Activated T-cell treated with anti-CD3 and anti-CD28 coated beads, Interleukin-2, amount 50 U/mL, for 1 hour (primary cell): ENCODE data around the gene PAQR3.

Source experiments
- DNase-seq: peaks from one replicate; pipeline ENCODE4 v3.0.0-alpha.2; 2020

PAQR3 gene

GRCh38 chr4:78938868-78939666 is at the start of gene PAQR3:
Gene PAQR3 (minus strand): TSS chr4:78939438. CDS start chr4:78939224, 214 bp downstream.
- DNase-seq = peak; percentile 89

DNA sequence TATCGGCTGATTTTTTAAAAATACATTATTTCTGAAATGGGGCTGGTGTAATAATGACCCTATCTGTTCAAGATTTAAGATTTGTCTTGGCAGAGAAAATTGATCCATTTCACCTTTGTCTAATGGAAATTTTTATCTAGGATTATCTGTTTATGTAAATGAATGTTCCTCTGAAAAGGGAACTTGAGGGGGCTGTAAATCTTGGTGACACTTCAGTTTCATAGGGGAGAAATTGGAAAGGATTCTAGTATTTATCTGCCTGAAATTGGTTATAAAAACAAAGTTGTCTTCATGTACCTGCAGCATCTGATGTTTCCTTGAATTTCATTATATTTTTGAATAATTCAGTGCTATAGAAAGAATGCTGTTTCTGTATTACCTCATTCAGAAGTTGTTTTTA is 48.4 kb upstream of the PAQR3 start:
- no peak for DNase-seq

GRCh38 chr4:78984593-78984992 is 45.4 kb upstream of the PAQR3 start:
- no peak for DNase-seq

DNA sequence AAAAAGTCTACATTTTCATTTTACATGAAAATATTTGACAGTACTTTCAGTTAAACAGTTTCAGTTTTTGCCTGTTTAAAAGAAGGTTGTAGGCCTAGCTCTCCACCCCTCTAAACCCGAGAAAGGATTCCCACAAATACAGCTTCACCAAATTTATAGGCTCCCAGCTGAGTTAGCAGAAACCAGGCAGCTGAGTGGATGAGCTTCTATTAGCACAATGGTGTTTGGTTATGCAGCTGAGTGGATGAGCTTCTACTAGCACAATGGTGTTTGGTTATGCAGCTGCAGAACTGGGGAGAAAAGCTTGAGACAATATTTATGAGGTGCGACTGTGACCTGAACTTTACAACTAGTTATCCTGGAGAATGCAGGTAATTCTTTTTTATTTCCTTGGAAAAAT is 36.6 kb upstream of the PAQR3 start:
- DNase-seq = no peak

DNA sequence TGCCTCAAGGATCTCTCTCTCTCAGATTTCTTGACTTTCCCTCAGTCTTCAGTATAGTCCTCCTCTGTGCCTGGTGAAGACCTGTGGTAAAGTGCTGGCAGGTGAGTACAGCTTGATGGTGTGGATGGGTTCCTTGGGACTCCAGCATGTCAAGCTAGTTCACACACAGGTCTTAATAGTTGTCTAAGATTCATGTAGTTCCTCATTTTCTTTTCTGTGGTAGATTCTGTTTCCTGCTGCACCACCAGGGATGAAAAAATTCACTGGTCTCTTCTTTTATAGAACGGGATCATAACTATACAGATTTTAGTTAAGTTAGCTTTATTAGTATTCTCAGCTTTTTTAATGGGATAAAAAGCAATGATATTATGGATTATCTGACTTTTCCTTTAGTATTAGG is 32.5 kb upstream of the PAQR3 start:
- DNase-seq = no peak

DNA sequence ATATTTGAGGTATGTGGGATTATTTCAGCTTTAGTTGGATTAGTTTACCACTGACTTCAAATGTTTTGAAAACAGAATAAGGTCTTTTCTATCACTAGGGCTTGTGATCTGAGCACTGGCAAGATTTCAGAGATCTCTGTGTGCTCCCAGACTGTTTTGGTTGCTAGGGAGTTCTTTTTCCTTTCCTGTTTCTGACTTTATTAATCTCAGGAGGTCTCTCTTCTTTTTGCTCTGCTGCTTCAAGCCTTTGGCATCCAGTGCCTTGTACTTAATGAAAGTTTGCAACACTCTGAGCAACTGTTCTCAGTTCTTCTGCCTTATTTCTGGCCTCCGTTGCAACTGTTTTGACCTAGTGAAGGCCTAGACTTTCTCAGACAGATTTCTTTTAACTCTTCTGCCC is 32.1 kb upstream of the PAQR3 start:
- no peak for DNase-seq

DNA sequence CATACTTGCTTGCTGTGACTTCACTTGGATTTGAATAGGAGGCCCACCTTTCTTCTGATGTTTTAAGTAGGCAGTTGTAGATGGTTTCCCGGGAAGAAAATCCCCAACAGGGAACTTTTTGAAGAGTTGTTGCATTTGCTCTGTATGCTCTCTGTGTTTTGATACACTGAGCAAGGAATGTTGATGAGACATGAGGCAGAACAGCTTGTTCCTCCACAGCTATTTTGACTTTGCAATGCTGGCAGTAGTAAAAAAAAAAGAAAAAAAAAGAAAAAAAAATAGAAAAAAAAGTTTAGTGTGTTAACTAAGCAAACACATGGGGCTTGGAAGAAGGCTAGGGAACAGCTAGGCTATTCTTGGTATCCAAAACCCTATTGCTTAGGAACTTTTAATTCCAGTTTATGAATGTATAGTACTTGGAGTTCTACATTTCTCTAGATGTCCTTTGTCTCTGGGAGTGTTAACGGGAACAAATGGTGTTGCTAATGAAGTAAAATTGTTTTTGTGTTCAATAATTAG is 23.4 kb upstream of the PAQR3 start:
- no peak for DNase-seq

DNA sequence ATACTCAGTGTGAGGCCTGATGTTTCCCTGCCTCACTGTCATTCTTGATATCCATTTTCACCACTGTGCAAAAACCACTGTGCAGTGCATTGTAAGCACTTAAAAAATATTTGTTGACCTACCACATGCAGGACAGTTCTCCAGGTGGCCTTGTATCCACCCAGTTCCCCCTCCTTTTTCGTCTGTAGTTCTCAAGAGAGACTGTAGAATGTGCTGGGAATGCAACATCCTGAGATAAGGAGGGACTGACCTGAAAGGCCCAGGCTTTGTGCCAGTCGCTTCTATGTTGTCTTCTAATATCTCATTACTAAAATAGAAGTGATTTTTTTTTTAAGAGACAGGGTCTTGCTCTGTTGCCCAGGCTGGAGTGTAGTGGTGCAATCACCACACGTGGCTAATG is 21.7 kb upstream of the PAQR3 start:
- DNase-seq = no peak

- no peak for DNase-seq
Measured at GRCh38 chr4:78956975-78957374, 17.7 kb upstream of the PAQR3 start.

DNA sequence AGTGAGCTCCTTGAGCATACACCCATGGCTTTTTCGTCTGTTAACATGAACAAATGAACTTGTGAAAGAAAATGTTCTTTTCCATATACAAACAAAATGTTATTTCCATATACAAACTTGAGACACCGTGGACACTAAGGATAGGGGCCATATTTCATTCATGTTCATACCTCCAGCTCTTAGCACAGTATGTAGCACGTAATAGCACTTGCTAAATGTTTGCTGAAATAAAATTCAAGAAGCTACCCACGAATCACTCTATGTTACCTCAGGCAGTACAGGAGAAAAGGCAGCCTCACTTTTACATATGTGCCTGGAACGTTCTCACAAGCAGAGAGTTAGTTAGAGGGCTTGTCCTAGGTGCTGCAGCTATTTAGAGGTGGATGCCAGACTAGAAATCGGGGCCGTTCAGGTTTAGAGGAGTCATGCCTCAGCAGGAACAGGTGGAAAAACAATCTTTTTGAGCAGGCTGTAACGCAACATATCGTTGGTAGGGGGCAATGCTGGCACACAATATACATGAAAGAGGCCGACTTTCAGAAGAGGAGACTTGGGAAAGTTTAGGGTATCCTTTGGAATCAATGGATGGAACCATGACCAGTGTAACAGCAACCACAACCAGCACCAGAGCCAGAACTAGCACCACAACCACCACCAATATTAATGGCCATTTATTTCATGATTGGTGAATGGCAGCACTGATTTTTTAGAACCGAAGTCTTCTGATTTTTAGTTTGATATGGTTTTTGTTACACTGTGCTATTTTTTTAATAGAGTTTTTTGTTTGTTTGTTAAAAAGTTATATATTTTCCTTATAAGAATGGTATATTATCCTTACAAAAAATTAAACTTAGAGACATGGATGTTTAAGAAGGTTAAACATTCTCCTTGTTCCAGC is 14.8 kb upstream of the PAQR3 start:
- DNase-seq = no peak

GRCh38 chr4:78953231-78953630 is 14.0 kb upstream of the PAQR3 start:
- DNase-seq = no peak

DNA sequence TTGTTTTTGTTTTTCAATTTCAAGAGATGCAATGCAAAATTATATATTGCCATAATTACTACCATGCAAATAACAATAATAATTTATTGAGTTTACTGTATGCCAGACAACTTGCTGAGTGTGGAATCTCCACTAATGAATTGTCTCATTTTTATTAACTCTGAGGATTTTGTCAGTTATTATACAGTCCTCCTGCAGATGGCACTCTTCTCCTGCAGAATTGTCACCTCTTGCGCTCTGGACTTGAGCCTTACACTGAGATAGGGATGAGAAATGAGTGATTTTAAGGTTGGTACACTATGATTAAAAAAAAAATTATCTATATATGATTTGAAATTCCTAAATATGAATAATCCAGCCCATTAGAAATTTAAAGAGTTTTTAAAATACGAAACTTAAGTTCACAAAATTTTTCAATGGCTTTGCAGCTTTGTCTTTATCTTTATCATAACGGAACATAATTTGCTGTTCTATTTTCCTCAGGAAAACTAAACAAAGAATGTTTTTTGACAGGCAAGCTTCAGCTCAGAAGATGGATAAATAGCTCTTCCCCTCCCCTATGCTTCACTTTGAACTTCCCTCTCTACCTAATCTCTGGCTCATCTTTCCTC is 12.7 kb upstream of the PAQR3 start:
- DNase-seq = no peak

- no peak for DNase-seq
Measured at GRCh38 chr4:78949735-78950134, 10.5 kb upstream of the PAQR3 start.

- no peak for DNase-seq
Measured at GRCh38 chr4:78945651-78946179, 6.5 kb upstream of the PAQR3 start.

- DNase-seq = no peak
Measured at GRCh38 chr4:78944381-78944780, 5.1 kb upstream of the PAQR3 start.

DNA sequence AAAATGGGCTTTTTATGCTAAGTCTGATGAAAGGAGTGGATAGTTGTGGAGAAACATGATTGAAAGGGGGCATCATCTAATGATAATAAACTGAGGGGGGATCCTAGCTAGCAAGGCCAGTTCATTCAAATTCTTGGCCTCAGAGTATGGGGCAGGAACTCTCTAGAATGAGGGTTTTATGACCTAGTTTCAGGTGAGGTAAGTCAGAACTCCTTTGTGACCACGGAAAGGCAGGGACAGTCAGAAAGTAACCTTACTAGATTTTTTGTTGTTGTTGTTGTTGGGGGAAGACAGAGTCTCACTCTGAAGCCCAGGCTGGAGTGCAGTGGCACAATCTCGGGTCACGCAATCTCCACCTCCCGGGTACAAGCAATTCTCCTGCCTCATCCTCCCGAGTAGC is 1.5 kb upstream of the PAQR3 start:
- DNase-seq = no peak

DNA sequence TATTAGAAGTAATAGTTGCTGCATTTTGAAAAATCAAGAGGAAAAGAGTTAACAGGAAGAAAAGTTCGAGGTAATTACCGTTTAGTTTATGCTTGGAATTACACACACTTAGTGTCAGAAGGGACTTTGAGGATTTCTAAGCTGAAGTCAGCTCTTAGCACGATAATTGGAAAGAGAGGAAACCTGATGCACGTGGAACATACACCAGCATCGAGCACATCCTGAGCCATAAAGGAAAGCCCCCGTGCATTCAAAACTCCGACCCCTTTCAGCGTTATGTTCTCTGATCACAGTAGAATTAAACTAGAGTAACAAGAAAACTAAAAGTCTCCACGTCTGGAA is 400 bp upstream of the PAQR3 start:
- no peak for DNase-seq

- DNase-seq = no peak
Measured at GRCh38 chr4:78938474-78938867, 767 bp downstream of the PAQR3 start.

- no peak for DNase-seq
Measured at GRCh38 chr4:78937837-78938236, 1.4 kb downstream of the PAQR3 start.

DNA sequence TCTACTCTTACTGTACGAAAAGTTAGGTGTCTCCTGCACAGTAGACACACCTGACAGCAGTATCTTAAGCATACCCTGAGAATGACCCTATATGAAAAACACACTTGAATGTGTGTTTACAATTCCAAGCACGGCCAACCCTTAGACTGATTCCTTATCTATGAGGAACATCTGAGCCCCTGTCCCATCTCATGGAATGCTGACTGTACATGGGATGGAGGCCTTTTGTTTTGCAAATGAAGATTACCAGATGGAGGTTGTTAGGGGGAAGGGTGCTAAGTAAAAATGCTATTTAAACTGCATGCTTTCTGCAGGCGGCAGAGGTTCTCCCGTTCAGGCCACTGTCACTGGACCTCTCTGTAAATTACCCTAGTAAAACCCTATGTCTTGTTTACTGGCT is 2.2 kb downstream of the PAQR3 start:
- DNase-seq = no peak

DNA sequence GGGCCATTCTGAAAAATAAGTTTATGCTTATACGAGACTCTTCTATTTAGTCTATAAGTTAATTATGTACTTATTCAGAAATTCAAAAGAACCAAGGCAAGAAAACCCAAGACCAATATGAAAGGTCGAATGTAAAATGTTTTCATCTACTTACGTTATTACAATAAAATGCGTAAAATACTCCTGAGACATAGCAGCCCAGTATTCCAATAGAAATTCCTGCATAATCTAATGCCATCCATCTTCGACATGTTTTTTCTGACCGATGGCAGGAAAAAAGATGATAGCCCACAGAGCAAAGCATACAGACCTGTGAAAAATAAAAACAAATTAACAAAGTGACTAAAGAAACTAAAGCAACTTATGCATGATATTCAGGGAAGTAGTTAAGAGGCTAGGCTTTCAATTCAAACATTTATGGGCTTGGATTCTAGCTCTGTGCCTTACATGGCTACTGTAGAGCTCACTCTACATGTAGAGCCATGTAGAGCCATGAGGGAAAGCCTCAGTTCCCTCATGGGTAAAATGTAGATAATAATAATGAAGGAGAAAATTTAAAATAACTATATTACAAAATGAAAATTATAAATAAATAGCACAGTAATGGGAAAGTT is 9.1 kb downstream of the PAQR3 start:
- no peak for DNase-seq

DNA sequence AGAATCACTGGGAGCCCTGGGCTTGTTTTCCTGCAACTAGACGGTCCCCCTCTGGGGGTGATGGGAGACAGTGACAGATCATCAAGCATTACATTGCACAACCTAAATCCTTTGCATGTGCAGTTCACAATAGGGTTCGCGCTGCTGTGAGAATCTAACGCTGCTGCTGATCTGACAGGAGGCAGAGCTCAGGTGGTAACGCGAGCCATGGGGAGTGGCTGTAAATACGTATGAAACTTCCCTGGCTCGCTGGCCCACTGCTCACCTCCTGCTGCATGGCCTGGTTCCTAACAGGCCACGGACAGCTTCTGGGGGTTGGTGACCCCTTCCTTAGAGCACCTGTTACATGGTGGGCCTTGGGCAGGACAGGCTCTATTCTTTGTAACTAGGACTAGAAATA is 10.4 kb downstream of the PAQR3 start:
- no peak for DNase-seq

DNA sequence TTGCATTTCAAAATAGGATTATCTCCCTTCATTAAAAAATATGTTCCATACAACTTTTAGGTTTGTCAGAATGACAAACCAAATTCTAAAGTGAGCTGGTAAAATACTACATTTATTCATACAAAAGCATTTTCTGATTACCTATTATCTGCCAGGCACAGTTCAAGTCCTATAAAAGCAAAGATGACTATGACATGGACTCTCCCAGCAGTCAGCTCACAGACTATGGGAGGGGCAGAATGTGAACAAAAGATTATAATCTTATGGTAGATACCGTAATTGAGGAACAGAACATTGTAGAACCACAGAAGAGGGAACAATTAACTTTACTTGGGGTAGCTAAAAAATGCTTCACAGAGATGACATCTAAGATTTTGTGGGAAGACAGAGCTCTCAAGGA is 12.4 kb downstream of the PAQR3 start:
- no peak for DNase-seq
